ENCODE data around the gene FGF4.

Gene FGF4

GRCh38 chr11:69811431-69811830 lies 36.3 kb upstream of the FGF4 start:
- no peak overlapping the region for H2BK5ac ChIP-seq (ENCODE audit: low read depth, low read length, poor library complexity)
- H4K91ac ChIP-seq (ENCODE audit: low read depth, low read length): no peak overlapping the region
- H2AFZ ChIP-seq (ENCODE audit: insufficient read depth, low read length, poor library complexity): no peak overlapping the region
- H3K79me1 ChIP-seq (ENCODE audit: low read length): no peaks in the 10 kb centered on the region
- no peaks in the 10 kb centered on the region for H3K36me3 ChIP-seq (ENCODE audit: control insufficient read depth in 1 of 2, insufficient read depth in 2 of 2, low read length in 2 of 2)
- no peak overlapping the region for H4K8ac ChIP-seq (ENCODE audit: low read depth, low read length)
- no peak overlapping the region for H3K27ac ChIP-seq (ENCODE audit: low read depth, low read length)
- no peak overlapping the region for H2BK120ac ChIP-seq (ENCODE audit: insufficient read depth, low read length, poor library complexity)
- DNase-seq: no peak
- H3K14ac ChIP-seq (ENCODE audit: low read length): no peak overlapping the region
- no peak overlapping the region for H4K12ac ChIP-seq (ENCODE audit: low read depth, low read length)
- H3K79me2 ChIP-seq (ENCODE audit: control insufficient read depth, insufficient read depth, low read length, poor library complexity): no peaks in the 10 kb centered on the region
- H3K4me1 ChIP-seq (ENCODE audit: control insufficient read depth in 1 of 2, insufficient read depth in 2 of 2, low read length in 2 of 2): peaks cover 7 to 9% of the 10 kb centered on the region in 2 experiments
- H3K23ac ChIP-seq (ENCODE audit: low read length): no peak overlapping the region
- H3K9ac ChIP-seq (ENCODE audit: low read length): no peak overlapping the region
- peaks cover 12% of the 10 kb centered on the region for H3K9me3 ChIP-seq (ENCODE audit: insufficient read depth, low read depth, low read length)
- H3K4me3 ChIP-seq (ENCODE audit: low read depth, low read length): no peak overlapping the region
- H3K27me3 ChIP-seq (ENCODE audit: insufficient read depth, low read length): peaks cover 18% of the 10 kb centered on the region
- H3K4ac ChIP-seq (ENCODE audit: low read depth, low read length): no peak overlapping the region
- no peak overlapping the region for H3K18ac ChIP-seq (ENCODE audit: low read length)
- no peak overlapping the region for H2BK12ac ChIP-seq (ENCODE audit: low read length)
- no peak overlapping the region for H2AK5ac ChIP-seq (ENCODE audit: low read length)
- no peak overlapping the region for H3K4me2 ChIP-seq (ENCODE audit: low read length)
- WGBS (ENCODE audit: extremely low coverage, insufficient coverage, insufficient read length): no CpG with 5 or more reads among the region's 3 CpGs

GRCh38 chr11:69810289-69811118 lies 35.4 kb upstream of the FGF4 start:
- WGBS (ENCODE audit: extremely low coverage, insufficient coverage, insufficient read length): no CpG with 5 or more reads among the region's 39 CpGs
- Histone ChIP-seq H3K4me3 (ENCODE audit: low read depth, low read length) (no peak overlapping the region), H3K9ac (ENCODE audit: low read length) (no peak overlapping the region), H2BK120ac (ENCODE audit: insufficient read depth, low read length, poor library complexity) (no peak overlapping the region), H3K14ac (ENCODE audit: low read length) (no peak overlapping the region), H3K79me2 (ENCODE audit: control insufficient read depth, insufficient read depth, low read length, poor library complexity) (no peaks in the 10 kb centered on the region), H2AK5ac (ENCODE audit: low read length) (no peak overlapping the region), H3K4me2 (ENCODE audit: low read length) (no peak overlapping the region), H2BK12ac (ENCODE audit: low read length) (no peak overlapping the region), H2BK5ac (ENCODE audit: low read depth, low read length, poor library complexity) (no peak overlapping the region), H4K12ac (ENCODE audit: low read depth, low read length) (no peak overlapping the region), H4K91ac (ENCODE audit: low read depth, low read length) (no peak overlapping the region), H3K36me3 (ENCODE audit: control insufficient read depth in 1 of 2, insufficient read depth in 2 of 2, low read length in 2 of 2) (no peaks in the 10 kb centered on the region), H3K27me3 (ENCODE audit: insufficient read depth, low read length) (peaks cover 9% of the 10 kb centered on the region), H3K4ac (ENCODE audit: low read depth, low read length) (no peak overlapping the region), H2AFZ (ENCODE audit: insufficient read depth, low read length, poor library complexity) (no peak overlapping the region), H3K18ac (ENCODE audit: low read length) (no peak overlapping the region), H3K27ac (ENCODE audit: low read depth, low read length) (no peak overlapping the region), H3K4me1 (ENCODE audit: control insufficient read depth in 1 of 2, insufficient read depth in 2 of 2, low read length in 2 of 2) (peaks cover 7 to 9% of the 10 kb centered on the region in 2 experiments), H4K8ac (ENCODE audit: low read depth, low read length) (no peak overlapping the region), H3K9me3 (ENCODE audit: insufficient read depth, low read depth, low read length) (peaks cover 7% of the 10 kb centered on the region), H3K23ac (ENCODE audit: low read length) (no peak overlapping the region), H3K79me1 (ENCODE audit: low read length) (no peaks in the 10 kb centered on the region)
- no peak for DNase-seq

DNA sequence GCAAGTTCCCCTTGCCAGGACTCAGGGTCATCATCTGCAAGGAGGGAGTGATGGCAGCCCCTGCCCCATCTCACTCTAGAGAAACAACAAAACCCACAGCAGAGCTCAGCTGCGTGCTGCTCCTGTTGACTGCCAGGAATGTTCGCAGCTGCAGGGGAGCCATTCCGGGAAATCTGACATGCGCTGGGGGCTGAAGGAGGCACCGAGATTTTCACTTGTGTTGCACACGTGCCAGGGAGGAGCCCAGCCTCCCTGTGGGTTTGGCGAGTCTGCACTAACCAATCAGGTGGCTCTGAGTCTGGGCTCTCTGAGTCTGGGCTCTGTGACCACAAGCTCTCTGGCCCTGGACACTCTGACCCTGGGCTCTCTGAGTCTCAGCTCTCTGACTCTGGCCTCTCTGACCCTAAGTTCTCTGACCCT lies 33.5 kb upstream of the FGF4 start:
- no peak overlapping the region for H3K4ac ChIP-seq (ENCODE audit: low read depth, low read length)
- H3K79me2 ChIP-seq (ENCODE audit: control insufficient read depth, insufficient read depth, low read length, poor library complexity): no peaks in the 10 kb centered on the region
- no peak overlapping the region for H3K4me3 ChIP-seq (ENCODE audit: low read depth, low read length)
- H4K8ac ChIP-seq (ENCODE audit: low read depth, low read length): no peak overlapping the region
- no peak overlapping the region for H3K18ac ChIP-seq (ENCODE audit: low read length)
- H2BK5ac ChIP-seq (ENCODE audit: low read depth, low read length, poor library complexity): no peak overlapping the region
- H3K36me3 ChIP-seq (ENCODE audit: control insufficient read depth in 1 of 2, insufficient read depth in 2 of 2, low read length in 2 of 2): no peaks in the 10 kb centered on the region
- H3K27ac ChIP-seq (ENCODE audit: low read depth, low read length): no peak overlapping the region
- H3K27me3 ChIP-seq (ENCODE audit: insufficient read depth, low read length): no peaks in the 10 kb centered on the region
- no peaks in the 10 kb centered on the region for H3K79me1 ChIP-seq (ENCODE audit: low read length)
- H3K9ac ChIP-seq (ENCODE audit: low read length): no peak overlapping the region
- H3K9me3 ChIP-seq (ENCODE audit: insufficient read depth, low read depth, low read length): peaks cover 3% of the 10 kb centered on the region
- no peak overlapping the region for H3K23ac ChIP-seq (ENCODE audit: low read length)
- H2AK5ac ChIP-seq (ENCODE audit: low read length): no peak overlapping the region
- H3K4me2 ChIP-seq (ENCODE audit: low read length): no peak overlapping the region
- H4K91ac ChIP-seq (ENCODE audit: low read depth, low read length): no peak overlapping the region
- H4K12ac ChIP-seq (ENCODE audit: low read depth, low read length): no peak overlapping the region
- no peak overlapping the region for H2AFZ ChIP-seq (ENCODE audit: insufficient read depth, low read length, poor library complexity)
- peaks cover 7 to 9% of the 10 kb centered on the region in 2 experiments for H3K4me1 ChIP-seq (ENCODE audit: control insufficient read depth in 1 of 2, insufficient read depth in 2 of 2, low read length in 2 of 2)
- DNase-seq: peak in 1 of 2 donors; percentile 23
- no peak overlapping the region for H2BK120ac ChIP-seq (ENCODE audit: insufficient read depth, low read length, poor library complexity)
- H3K14ac ChIP-seq (ENCODE audit: low read length): no peak overlapping the region
- H2BK12ac ChIP-seq (ENCODE audit: low read length): no peak overlapping the region
- no CpG with 5 or more reads among the region's 7 CpGs for WGBS (ENCODE audit: extremely low coverage, insufficient coverage, insufficient read length)

GRCh38 chr11:69807106-69807815 lies 32.1 kb upstream of the FGF4 start:
- Histone ChIP-seq H3K18ac (ENCODE audit: low read length) (no peak overlapping the region), H3K27ac (ENCODE audit: low read depth, low read length) (no peak overlapping the region), H3K9me3 (ENCODE audit: insufficient read depth, low read depth, low read length) (peaks cover 7% of the 10 kb centered on the region), H3K14ac (ENCODE audit: low read length) (no peak overlapping the region), H3K27me3 (ENCODE audit: insufficient read depth, low read length) (no peaks in the 10 kb centered on the region), H2BK5ac (ENCODE audit: low read depth, low read length, poor library complexity) (no peak overlapping the region), H2AFZ (ENCODE audit: insufficient read depth, low read length, poor library complexity) (no peak overlapping the region), H3K4me1 (ENCODE audit: control insufficient read depth in 1 of 2, insufficient read depth in 2 of 2, low read length in 2 of 2) (peaks cover 7 to 9% of the 10 kb centered on the region in 2 experiments), H4K12ac (ENCODE audit: low read depth, low read length) (no peak overlapping the region), H3K36me3 (ENCODE audit: control insufficient read depth in 1 of 2, insufficient read depth in 2 of 2, low read length in 2 of 2) (no peaks in the 10 kb centered on the region), H4K8ac (ENCODE audit: low read depth, low read length) (no peak overlapping the region), H2BK12ac (ENCODE audit: low read length) (no peak overlapping the region), H4K91ac (ENCODE audit: low read depth, low read length) (no peak overlapping the region), H3K4me2 (ENCODE audit: low read length) (no peak overlapping the region), H3K79me1 (ENCODE audit: low read length) (no peaks in the 10 kb centered on the region), H3K4ac (ENCODE audit: low read depth, low read length) (no peak overlapping the region), H3K4me3 (ENCODE audit: low read depth, low read length) (no peak overlapping the region), H3K79me2 (ENCODE audit: control insufficient read depth, insufficient read depth, low read length, poor library complexity) (no peaks in the 10 kb centered on the region), H3K9ac (ENCODE audit: low read length) (no peak overlapping the region), H2AK5ac (ENCODE audit: low read length) (no peak overlapping the region), H2BK120ac (ENCODE audit: insufficient read depth, low read length, poor library complexity) (no peak overlapping the region), H3K23ac (ENCODE audit: low read length) (no peak overlapping the region)
- WGBS (ENCODE audit: extremely low coverage, insufficient coverage, insufficient read length): no CpG with 5 or more reads among the region's 9 CpGs
- peak; percentile 48 to 62 for DNase-seq

All from trophoblast cell (in vitro differentiated cells and primary cell).